IPS-18a (cell line): ENCODE results near the gene RPTOR.

Source experiments
- H3K27ac ChIP-seq: one replicate; pipeline ENCODE4 v1.5.1; 2013; ENCODE audit warnings: low read length
- H3K27me3 ChIP-seq: one replicate; pipeline ENCODE4 v1.6.1; 2013; ENCODE audit warnings: mild to moderate bottlenecking, low read length; ENCODE audit not compliant: control insufficient read depth, insufficient read depth
- H3K36me3 ChIP-seq: one replicate; pipeline ENCODE4 v1.6.1; 2013; ENCODE audit warnings: low read depth, low read length; ENCODE audit not compliant: control insufficient read depth
- H3K4me1 ChIP-seq: one replicate; pipeline ENCODE4 v1.6.1; 2013; ENCODE audit warnings: low read depth, low read length; ENCODE audit not compliant: control insufficient read depth
- H3K4me3 ChIP-seq: one replicate; pipeline ENCODE4 v1.5.1; 2013; ENCODE audit warnings: low read length
- H3K9ac ChIP-seq: one replicate; pipeline ENCODE4 v1.6.1; 2013; ENCODE audit warnings: mild to moderate bottlenecking, low read length, moderate library complexity
- H3K9me3 ChIP-seq: one replicate; pipeline ENCODE4 v1.6.1; 2013; ENCODE audit warnings: low read depth, low read length; ENCODE audit not compliant: control insufficient read depth

Gene RPTOR

GRCh38 chr17:80773243-80773991, 228.8 kb downstream of the RPTOR start:
- no peak overlapping the region for H3K27ac ChIP-seq
- H3K9me3 ChIP-seq, result no peaks in the 10 kb centered on the region
- no peak overlapping the region for H3K4me3 ChIP-seq
- H3K36me3 ChIP-seq, result no peaks in the 10 kb centered on the region
- peaks cover 7% of the 10 kb centered on the region for H3K4me1 ChIP-seq
- no peak overlapping the region for H3K9ac ChIP-seq
- no peaks in the 10 kb centered on the region for H3K27me3 ChIP-seq

- H3K4me3 ChIP-seq, result no peak overlapping the region
- no peaks in the 10 kb centered on the region for H3K9me3 ChIP-seq
- H3K27ac ChIP-seq, result no peak overlapping the region
- no peak overlapping the region for H3K9ac ChIP-seq
- no peaks in the 10 kb centered on the region for H3K36me3 ChIP-seq
- no peaks in the 10 kb centered on the region for H3K27me3 ChIP-seq
- H3K4me1 ChIP-seq, result peaks cover 7% of the 10 kb centered on the region
These were observed 229.5 kb downstream of the RPTOR start for GRCh38 chr17:80774146-80774545.

- Histone ChIP-seq H3K27ac (no peak overlapping the region), H3K27me3 (no peaks in the 10 kb centered on the region), H3K9me3 (no peaks in the 10 kb centered on the region), H3K4me1 (peaks cover 7% of the 10 kb centered on the region), H3K9ac (no peak overlapping the region), H3K4me3 (no peak overlapping the region), H3K36me3 (no peaks in the 10 kb centered on the region)
These were observed 230.1 kb downstream of the RPTOR start for GRCh38 chr17:80774643-80775281.

GRCh38 chr17:80775863-80776262, 231.2 kb downstream of the RPTOR start:
- no peak overlapping the region for H3K4me3 ChIP-seq
- H3K36me3 ChIP-seq, result no peaks in the 10 kb centered on the region
- no peak overlapping the region for H3K27ac ChIP-seq
- no peak overlapping the region for H3K9ac ChIP-seq
- no peaks in the 10 kb centered on the region for H3K27me3 ChIP-seq
- H3K4me1 ChIP-seq, result peaks cover 7% of the 10 kb centered on the region
- no peaks in the 10 kb centered on the region for H3K9me3 ChIP-seq

- H3K27me3 ChIP-seq, result no peaks in the 10 kb centered on the region
- H3K9ac ChIP-seq, result no peak overlapping the region
- peaks cover 7% of the 10 kb centered on the region for H3K4me1 ChIP-seq
- no peaks in the 10 kb centered on the region for H3K9me3 ChIP-seq
- H3K27ac ChIP-seq, result no peak overlapping the region
- H3K4me3 ChIP-seq, result no peak overlapping the region
- no peaks in the 10 kb centered on the region for H3K36me3 ChIP-seq
These were observed 232.6 kb downstream of the RPTOR start for GRCh38 chr17:80777274-80777673.

- Histone ChIP-seq H3K36me3 (no peaks in the 10 kb centered on the region), H3K27me3 (no peaks in the 10 kb centered on the region), H3K4me3 (no peak overlapping the region), H3K9me3 (no peaks in the 10 kb centered on the region), H3K9ac (no peak overlapping the region), H3K27ac (no peak overlapping the region), H3K4me1 (peaks cover 17% of the 10 kb centered on the region)
These were observed 234.1 kb downstream of the RPTOR start for GRCh38 chr17:80778716-80779115.

GRCh38 chr17:80779336-80779735, 234.7 kb downstream of the RPTOR start:
- Histone ChIP-seq H3K27me3 (no peaks in the 10 kb centered on the region), H3K9me3 (no peaks in the 10 kb centered on the region), H3K36me3 (no peaks in the 10 kb centered on the region), H3K4me3 (no peak overlapping the region), H3K9ac (no peak overlapping the region), H3K4me1 (peaks cover 17% of the 10 kb centered on the region), H3K27ac (no peak overlapping the region)

- Histone ChIP-seq H3K27me3 (no peaks in the 10 kb centered on the region), H3K27ac (no peak overlapping the region), H3K4me3 (no peak overlapping the region), H3K9me3 (no peaks in the 10 kb centered on the region), H3K4me1 (peaks cover 17% of the 10 kb centered on the region), H3K9ac (no peak overlapping the region), H3K36me3 (no peaks in the 10 kb centered on the region)
These were observed 235.3 kb downstream of the RPTOR start for GRCh38 chr17:80779961-80780380.

- Histone ChIP-seq H3K27me3 (no peaks in the 10 kb centered on the region), H3K27ac (no peak overlapping the region), H3K36me3 (no peaks in the 10 kb centered on the region), H3K4me3 (no peak overlapping the region), H3K4me1 (peaks cover 18% of the 10 kb centered on the region), H3K9ac (no peak overlapping the region), H3K9me3 (no peaks in the 10 kb centered on the region)
These were observed 236.0 kb downstream of the RPTOR start for GRCh38 chr17:80780381-80781198.

GRCh38 chr17:80781211-80781610, 236.6 kb downstream of the RPTOR start:
- Histone ChIP-seq H3K36me3 (no peaks in the 10 kb centered on the region), H3K9ac (no peak overlapping the region), H3K9me3 (no peaks in the 10 kb centered on the region), H3K4me1 (peaks cover 22% of the 10 kb centered on the region), H3K27me3 (no peaks in the 10 kb centered on the region), H3K27ac (no peak overlapping the region), H3K4me3 (no peak overlapping the region)

GRCh38 chr17:80781807-80782277, 237.2 kb downstream of the RPTOR start:
- Histone ChIP-seq H3K4me3 (no peak overlapping the region), H3K9me3 (no peaks in the 10 kb centered on the region), H3K36me3 (no peaks in the 10 kb centered on the region), H3K9ac (no peak overlapping the region), H3K4me1 (peaks cover 27% of the 10 kb centered on the region), H3K27me3 (no peaks in the 10 kb centered on the region), H3K27ac (no peak overlapping the region)
